Amniotic stem cell (primary cell): ENCODE results near the gene NEK6.
"Not testable (repeated sequence)": the region's sequence is repeated elsewhere in the genome, so short reads cannot be mapped to it uniquely, and the experiment has no call there.

ENCODE experiments used
- DNase-seq: peaks from one replicate; lab custom pipeline; 2025; lab: John Stamatoyannopoulos, UW

The NEK6 gene

GRCh38 chr9:124228516-124228915 is 29.2 kb upstream of the NEK6 start:
- DNase-seq, result no peak

DNA sequence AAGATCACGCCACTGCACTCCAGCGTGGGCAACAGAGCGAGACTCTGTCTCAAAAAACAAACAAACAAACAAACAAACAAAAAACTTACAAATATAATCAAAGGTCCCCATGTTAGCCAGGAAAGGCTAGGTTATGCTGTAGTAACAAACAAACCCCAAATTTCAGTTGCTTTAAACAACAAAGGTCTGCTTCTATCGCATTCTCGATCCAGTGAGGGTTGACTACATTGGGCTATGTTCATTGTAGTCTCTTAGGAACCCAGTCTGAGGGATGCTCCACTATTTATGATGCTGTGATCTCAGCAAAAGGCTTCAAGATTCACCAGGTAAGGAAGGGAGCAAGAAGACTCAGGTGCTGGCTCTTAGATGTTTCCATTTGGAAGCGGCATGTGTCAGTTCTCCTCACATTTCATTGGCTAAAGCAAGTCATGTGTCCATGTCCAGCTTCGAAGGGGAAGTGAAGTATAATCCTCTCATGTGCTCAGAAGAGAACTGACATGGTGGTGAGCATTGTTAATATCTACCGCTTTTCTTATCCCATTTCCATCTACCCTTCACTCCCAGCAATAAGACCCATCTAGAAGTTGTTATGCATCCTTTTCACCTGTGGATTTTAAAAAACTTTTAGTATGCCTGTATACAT is 26.5 kb upstream of the NEK6 start:
- no peak for DNase-seq

DNA sequence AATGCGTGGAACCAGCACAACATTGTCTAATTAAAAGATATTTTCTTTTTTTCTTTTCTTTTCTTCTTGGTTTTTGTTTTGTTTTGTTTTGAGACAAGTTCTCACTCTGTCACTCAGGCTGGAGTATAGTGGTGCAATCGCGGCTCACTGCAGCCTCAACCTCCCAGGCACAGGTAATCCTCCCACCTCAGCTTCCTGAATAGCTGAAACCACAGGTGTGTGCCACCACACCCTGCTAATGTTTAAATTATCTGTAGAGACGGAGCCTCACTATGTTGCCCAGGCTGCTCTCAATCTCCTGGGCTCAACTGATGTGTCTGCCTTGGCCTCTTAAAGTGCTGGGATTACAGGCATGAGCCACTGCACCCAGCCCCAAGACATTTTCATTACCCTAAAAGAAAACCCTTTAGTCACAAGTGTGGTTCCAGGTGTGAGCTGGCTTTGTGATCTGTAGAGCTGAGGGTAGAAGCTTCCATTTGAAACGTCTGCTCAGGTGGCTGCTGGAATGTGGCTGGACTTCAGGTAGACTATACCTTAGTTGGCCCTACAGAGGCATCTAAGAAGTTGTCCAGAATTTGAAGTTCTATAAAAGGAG is 19.1 kb upstream of the NEK6 start:
- DNase-seq, result no peak

- DNase-seq, result no peak
Measured at GRCh38 chr9:124239249-124240073, 18.3 kb upstream of the NEK6 start.

- DNase-seq, result no peak
Measured at GRCh38 chr9:124242331-124243194, 15.2 kb upstream of the NEK6 start.

- DNase-seq, result not testable (repeated sequence)
Measured at GRCh38 chr9:124247393-124247792, 10.4 kb upstream of the NEK6 start.

DNA sequence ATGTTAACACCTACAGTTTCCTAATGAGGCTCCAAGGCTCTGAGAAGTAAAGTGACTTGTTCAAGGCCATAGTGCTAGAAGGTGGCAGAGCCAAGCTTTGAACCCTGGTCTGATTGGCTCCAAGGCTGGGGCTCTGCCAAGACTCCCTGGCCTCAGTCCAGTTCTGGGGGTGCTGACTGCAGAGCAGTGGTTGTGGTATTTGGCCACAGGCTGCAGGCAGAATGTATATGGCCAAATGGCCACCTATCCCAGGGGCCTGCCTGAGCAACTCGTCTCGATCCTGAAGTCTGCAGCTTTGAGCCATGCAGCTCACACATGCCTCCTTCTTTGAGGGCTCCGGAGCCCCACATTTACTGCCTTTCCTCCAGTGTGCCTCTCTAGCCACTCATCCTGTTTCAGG is 9.7 kb upstream of the NEK6 start:
- DNase-seq, result no peak

DNA sequence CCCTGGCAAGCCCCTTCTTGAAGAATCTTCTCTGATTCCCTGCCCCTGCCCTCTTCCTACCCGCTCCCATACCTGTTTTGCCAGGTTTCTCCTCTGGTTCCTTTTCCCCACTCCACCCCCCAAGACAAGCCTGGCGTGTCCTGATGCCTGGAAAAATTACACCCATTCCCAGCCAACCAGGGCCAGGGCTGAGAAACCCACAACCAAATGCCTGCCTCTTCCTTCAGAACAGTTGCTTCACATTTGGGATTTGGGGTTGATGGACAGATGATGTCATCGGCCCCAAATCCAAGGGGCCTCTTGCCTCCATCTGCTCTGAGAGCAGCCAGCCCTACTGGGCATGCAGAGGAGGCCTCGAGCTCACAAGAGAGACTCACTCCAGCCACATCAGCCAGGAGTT is 8.8 kb upstream of the NEK6 start:
- no peak for DNase-seq

DNA sequence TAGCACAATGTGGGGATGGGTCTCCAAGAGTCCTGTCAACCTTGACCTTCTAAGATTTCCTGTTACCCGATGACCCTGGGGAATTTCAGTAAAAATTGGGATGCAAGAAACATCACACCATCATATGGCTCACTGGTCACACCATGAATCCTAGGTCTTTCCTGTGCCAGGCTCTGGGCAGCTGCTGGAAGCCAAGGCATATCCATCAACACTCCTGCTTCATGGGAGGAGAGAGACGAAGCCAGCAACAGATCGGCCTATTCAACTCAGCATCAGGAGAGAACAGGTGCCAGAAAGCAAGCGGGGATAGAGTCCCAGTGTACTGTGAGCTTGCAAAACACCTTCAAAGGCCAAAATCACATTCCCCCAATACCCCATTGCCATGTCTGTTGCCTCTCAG is 6.5 kb upstream of the NEK6 start:
- DNase-seq, result no peak

DNA sequence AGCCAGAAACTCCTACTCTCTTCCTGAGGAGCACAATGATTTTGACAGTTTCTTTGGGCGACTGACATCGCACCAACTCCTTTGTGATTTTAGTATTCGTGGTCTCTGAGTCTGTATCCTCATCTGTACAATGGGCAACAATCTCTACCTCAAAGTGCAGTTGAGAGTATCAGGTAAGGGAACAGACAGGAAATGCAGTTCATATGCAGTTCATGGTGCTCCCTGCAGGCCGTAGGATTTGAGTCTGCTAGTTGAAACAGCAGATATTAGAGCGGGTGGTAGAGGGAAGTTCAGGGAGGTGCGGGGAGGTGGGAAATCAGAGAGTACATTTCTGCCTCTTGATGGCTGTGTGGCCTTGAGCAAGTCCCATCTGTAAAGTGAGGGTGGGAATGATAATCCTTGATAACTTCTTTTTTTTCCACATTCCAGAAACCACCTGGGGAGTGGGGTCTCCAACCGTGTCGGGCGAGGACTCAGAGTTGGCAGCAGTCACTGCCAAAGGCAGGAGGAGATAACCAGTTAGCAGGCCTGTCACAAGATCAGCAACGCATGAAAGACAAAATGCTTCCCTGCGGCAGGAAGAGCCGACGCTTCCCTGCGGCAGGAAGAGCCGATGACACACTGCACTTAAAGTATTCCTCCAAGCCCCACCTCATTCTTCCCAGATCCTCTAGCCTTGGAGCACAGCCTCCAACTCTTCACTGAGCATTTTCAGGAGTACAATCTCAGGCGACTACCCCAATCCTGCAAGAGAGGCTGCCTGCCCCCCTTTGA is 6.0 kb upstream of the NEK6 start:
- peak; percentile 32 for DNase-seq

GRCh38 chr9:124252878-124253277 is 4.9 kb upstream of the NEK6 start:
- not testable (repeated sequence) for DNase-seq

DNA sequence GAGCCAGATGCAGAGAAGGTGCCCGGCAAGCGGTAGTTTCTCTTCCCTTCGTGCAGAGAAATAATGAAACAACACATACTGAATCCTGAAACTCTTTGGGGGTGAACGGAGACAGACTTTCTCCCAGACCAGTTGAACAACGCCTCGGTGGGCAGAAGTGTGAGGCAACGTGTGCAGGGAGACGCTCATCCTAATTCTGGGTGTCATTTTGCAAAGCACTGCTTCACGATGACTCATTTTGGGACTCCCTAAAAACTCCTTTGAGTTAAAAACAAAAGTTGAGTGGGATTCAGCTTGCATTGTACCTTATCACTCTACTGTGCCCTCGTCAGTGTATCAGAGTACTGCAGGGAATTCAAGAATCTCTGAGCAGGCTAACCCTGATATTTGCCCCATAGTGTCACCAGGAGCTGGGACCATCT is 3.5 kb upstream of the NEK6 start:
- no peak for DNase-seq

DNA sequence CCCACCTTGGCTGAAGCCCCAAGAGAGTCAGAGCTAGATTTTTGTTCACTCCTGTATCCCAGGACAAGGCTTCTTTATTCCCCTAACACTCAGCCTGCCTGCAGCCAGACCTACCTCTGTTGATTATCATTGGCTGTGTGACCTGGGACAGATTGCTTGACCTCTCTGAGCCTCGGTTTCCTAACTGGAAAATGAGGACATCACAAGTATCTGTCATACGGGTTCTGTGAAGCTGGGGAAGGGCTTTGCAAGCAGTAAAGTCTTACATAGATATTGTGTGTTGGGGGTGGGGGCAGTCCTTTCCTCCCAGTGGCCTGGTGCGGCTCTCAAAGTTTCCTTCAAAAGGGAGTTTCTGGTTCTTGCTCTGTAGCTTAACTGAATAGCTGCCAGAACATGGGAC is 2.5 kb upstream of the NEK6 start:
- no peak for DNase-seq

GRCh38 chr9:124256517-124257069 is 1.2 kb upstream of the NEK6 start:
- peak; percentile 26 for DNase-seq

- no peak for DNase-seq
Measured at GRCh38 chr9:124257070-124257843, 492 bp upstream of the NEK6 start.

DNA sequence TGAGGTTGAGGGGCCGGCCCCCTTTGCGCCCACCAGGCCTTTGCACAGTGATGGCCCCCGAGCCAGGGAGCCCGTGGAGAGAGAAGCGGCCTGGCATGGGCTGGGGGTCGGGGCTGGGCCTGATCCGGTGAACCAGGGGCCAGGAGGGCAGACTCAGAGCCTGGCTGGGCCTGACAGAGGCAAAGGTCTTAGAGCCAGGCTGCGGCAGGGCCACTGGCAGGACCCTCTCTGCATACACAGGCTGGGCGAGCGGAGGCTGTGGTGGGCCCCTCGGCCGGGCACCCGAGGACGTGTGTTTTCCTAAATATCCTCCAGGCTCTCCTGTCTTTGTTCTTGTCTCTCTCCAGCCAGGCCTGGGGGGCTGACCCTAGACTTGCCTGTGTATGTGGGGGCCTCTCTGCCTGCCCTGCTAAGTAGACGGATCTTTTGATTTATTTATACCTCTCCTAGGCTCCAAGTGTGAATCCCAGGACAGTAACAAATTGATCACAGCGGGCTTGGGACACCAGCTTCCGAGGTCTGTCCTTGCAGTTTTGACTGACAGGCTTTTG is 933 bp downstream of the NEK6 start:
- DNase-seq, result no peak

GRCh38 chr9:124259158-124259808 is 1.5 kb downstream of the NEK6 start:
- DNase-seq, result peak; percentile 54

GRCh38 chr9:124260769-124261603 is 3.2 kb downstream of the NEK6 start:
- peak; percentile 69 for DNase-seq
